ENCODE results near the gene THY1. TPM values are rescaled to one million over a fixed set of nuclear protein-coding genes. Genes with fewer than 3 reads are reported as not detected.
A peak's percentile ranks its signal among the peaks of the same experiment; 100 is the strongest.

Gene THY1
- total and polyA plus RNA-seq, 8 donors, result 28.7 to 130 (median 46.9) TPM

DNA sequence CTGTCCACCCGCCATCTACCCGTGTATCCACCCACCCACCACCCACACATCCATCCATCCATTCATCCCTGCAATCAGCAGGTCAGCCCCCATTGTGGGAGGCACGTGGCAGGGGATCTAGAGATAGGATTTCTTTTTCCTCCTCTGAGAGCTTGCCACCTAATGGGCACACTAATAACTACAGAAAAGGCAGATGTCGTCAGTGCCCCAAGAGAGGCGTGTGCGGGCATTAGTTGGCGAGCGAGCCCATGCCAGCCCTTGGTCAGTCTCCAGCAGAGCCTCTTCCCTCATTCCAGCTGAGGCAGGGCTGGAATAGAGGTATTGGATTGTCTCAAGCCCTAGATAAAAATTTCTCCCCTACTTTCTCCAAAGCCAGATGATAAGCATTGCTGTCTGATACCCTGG, 51.2 kb downstream of the THY1 start:
- Histone ChIP-seq H3K9me3 (no peaks in the 10 kb centered on the region), H3K4me1 (peaks cover 18 to 30% of the 10 kb centered on the region in 2 donors), H3K36me3 (no peaks in the 10 kb centered on the region), H3K27ac (no peak overlapping the region), H3K27me3 (no peaks in the 10 kb centered on the region), H3K4me3 (no peak overlapping the region)
- DNase-seq, result no peak
- intact Hi-C loops (cut with DNase I), result no loop called here
- ATAC-seq, result no peak
- TF ChIP-seq, protein P1, sequence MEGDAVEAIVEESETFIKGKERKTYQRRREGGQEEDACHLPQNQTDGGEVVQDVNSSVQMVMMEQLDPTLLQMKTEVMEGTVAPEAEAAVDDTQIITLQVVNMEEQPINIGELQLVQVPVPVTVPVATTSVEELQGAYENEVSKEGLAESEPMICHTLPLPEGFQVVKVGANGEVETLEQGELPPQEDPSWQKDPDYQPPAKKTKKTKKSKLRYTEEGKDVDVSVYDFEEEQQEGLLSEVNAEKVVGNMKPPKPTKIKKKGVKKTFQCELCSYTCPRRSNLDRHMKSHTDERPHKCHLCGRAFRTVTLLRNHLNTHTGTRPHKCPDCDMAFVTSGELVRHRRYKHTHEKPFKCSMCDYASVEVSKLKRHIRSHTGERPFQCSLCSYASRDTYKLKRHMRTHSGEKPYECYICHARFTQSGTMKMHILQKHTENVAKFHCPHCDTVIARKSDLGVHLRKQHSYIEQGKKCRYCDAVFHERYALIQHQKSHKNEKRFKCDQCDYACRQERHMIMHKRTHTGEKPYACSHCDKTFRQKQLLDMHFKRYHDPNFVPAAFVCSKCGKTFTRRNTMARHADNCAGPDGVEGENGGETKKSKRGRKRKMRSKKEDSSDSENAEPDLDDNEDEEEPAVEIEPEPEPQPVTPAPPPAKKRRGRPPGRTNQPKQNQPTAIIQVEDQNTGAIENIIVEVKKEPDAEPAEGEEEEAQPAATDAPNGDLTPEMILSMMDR (IDR thresholded peaks at IDR 0.05), result no peak

DNA sequence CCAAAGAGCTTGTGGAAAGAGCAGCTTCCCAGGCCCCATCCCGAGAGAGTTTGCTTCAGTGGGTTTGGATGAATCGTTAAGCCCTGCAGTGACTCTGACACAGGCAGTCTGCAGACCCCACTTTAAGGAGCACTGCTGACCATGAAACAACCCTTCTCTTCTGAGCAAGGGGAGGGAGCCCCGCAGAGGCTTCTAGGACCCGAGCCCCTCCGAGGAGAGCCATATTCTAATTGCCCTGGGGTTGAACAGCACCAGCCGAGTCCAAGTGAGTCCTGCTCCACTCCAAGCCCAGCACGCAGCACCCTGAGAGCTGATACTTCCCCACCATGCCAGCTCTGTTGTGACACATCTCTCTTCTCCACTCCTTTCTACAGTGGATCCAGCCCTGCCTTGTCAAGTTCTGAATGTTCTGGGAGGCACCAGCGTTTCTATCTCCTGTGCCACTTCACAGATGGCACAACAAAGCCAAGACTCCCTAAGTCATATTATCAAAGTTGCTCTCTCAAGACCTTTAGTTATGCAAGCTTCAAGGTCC, 51.8 kb downstream of the THY1 start:
- Histone ChIP-seq H3K4me3 (no peak overlapping the region), H3K4me1 (peaks cover 16 to 24% of the 10 kb centered on the region in 2 donors), H3K27me3 (no peaks in the 10 kb centered on the region), H3K36me3 (no peaks in the 10 kb centered on the region), H3K27ac (peak overlapping the region in 1 of 2 donors; percentile 7), H3K9me3 (no peaks in the 10 kb centered on the region)
- intact Hi-C loops (cut with DNase I), result no loop called here
- TF ChIP-seq, protein P1 (IDR thresholded peaks at IDR 0.05), result no peak
- DNase-seq (no peak), ATAC-seq (no peak)

DNA sequence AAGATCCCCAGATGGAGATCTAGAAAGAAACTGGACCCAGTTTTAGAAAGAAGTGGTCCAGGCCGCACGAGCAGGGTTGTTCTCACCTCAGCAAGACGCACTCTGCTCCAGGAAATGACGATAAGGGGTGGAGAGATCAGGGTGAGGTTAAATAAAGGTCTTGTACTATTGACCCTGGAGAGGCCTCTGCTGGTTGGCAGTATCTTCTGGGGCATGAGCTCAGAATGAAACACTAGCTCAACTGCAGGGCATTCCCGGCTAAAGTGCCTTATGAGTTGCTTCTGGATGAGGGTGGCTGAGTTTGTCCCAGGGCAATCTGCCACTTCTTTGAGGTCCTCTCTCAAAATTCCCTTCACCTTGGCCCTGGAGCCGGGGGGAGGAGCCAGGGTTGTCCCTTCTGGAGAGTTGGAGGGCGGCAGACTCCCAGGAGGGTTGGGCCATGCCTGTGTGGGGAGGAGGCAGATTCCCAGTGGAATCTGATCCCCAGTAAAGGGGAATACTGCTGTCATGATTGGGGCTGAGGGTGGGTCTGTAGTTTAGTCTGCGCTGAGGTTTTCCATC, 52.4 kb downstream of the THY1 start:
- Histone ChIP-seq H3K27ac (peak overlapping the region in 1 of 2 donors; percentile 7), H3K4me3 (no peak overlapping the region), H3K4me1 (peaks cover 11 to 19% of the 10 kb centered on the region in 2 donors)

DNA sequence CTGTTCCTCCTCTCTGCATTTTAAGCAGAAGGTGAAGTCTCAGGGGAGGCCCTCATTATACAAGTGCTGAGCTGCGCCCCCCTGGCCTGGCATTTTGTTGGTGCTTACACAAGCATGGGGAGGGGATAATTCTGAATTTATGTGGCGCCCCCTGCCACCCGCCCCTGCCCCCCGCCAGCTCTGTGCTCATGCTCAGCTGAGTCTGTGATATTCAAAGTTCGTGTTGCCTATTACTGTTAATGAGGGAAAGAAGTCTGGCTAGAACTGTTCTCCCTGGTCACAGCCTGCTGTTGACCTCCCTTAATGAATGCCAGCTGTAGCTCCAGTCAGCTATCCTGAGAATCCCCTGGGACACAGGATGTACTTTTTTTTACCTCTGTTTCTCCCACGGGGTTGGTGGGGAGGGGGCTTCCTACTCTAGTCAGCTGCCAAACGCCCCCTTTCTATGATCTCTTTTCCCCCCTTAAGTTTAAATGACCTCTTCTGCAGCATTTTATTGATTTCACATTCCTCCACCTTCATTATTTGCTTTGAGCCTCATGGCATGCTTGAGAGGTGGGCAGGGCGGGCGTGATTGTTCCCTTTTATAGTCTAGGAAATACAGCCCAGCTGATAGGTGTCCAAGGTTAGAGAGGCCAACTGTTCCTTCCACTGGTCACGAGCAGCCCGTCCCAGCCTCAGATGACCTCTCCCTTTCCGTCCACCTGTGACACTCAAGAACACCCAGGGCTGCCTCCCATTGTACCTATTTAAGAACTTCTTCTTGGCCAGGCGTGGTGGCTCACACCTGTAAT, 53.6 kb downstream of the THY1 start:
- Histone ChIP-seq H3K27me3 (peaks cover 5 to 14% of the 10 kb centered on the region in 2 donors), H3K36me3 (no peaks in the 10 kb centered on the region), H3K9me3 (no peaks in the 10 kb centered on the region), H3K4me1 (peaks cover 11 to 19% of the 10 kb centered on the region in 2 donors), H3K27ac (no peak overlapping the region), H3K4me3 (no peak overlapping the region)
- DNase-seq, result no peak
- TF ChIP-seq, protein P1 (IDR thresholded peaks at IDR 0.05), result no peak
- ATAC-seq, result peak; percentile 41
- intact Hi-C loops (cut with DNase I), result no loop called here

More for the DNA sequence above, 52.4 kb downstream of the THY1 start:
- H3K9me3 ChIP-seq, result no peaks in the 10 kb centered on the region
- DNase-seq (peak in 1 of 4 donors; percentile 58), ATAC-seq (peak; percentile 58)
- peaks cover 0 to 1% of the 10 kb centered on the region in 2 donors for H3K27me3 ChIP-seq
- intact Hi-C loops (cut with DNase I), result no loop called here
- TF ChIP-seq, protein P1 (IDR thresholded peaks at IDR 0.05), result no peak
- no peaks in the 10 kb centered on the region for H3K36me3 ChIP-seq
